Activated T-cell treated with anti-CD3 and anti-CD28 coated beads, Interleukin-2, amount 50 U/mL, for 1 hour (primary cell): ENCODE measurements around the gene HBD.
"Not testable (repeated sequence)": the region's sequence is repeated elsewhere in the genome, so short reads cannot be mapped to it uniquely, and the experiment has no call there.

Experiments
- DNase-seq: peaks from one replicate; pipeline ENCODE4 v3.0.0-alpha.2; 2020

HBD gene

GRCh38 chr11:5234381-5234834 lies at the start of gene HBD:
TSS of gene HBD (minus strand) at chr11:5234483. CDS start at chr11:5234433, 50 bp downstream.
- no peak for DNase-seq

- DNase-seq, result no peak
Measured at GRCh38 chr11:5283882-5284281, 49.6 kb upstream of the HBD start.

- DNase-seq, result no peak
Measured at GRCh38 chr11:5283086-5283485, 48.8 kb upstream of the HBD start.

- DNase-seq, result no peak
Measured at GRCh38 chr11:5282628-5283027, 48.3 kb upstream of the HBD start.

- no peak for DNase-seq
Measured at GRCh38 chr11:5281596-5281995, 47.3 kb upstream of the HBD start.

- no peak for DNase-seq
Measured at GRCh38 chr11:5280582-5281102, 46.4 kb upstream of the HBD start.

GRCh38 chr11:5279471-5280090 lies 45.3 kb upstream of the HBD start:
- no peak for DNase-seq

GRCh38 chr11:5277807-5278382 lies 43.6 kb upstream of the HBD start:
- no peak for DNase-seq

GRCh38 chr11:5276697-5277096 lies 42.4 kb upstream of the HBD start:
- DNase-seq, result no peak

- DNase-seq, result no peak
Measured at GRCh38 chr11:5275369-5276110, 41.3 kb upstream of the HBD start.

- no peak for DNase-seq
Measured at GRCh38 chr11:5274395-5274794, 40.1 kb upstream of the HBD start.

- no peak for DNase-seq
Measured at GRCh38 chr11:5272395-5273017, 38.2 kb upstream of the HBD start.

GRCh38 chr11:5269715-5270147 lies 35.4 kb upstream of the HBD start, which contains the start of gene HBE1:
TSS of gene HBE1 (minus strand) at chr11:5269945. CDS start at chr11:5269890, 55 bp downstream.
- no peak for DNase-seq

- no peak for DNase-seq
Measured at GRCh38 chr11:5267033-5267563, 32.8 kb upstream of the HBD start.

GRCh38 chr11:5266609-5267008 lies 32.3 kb upstream of the HBD start:
- DNase-seq, result no peak

GRCh38 chr11:5265832-5266231 lies 31.5 kb upstream of the HBD start:
- DNase-seq, result no peak

- no peak for DNase-seq
Measured at GRCh38 chr11:5258543-5259262, 24.4 kb upstream of the HBD start.

GRCh38 chr11:5257296-5257695 lies 23.0 kb upstream of the HBD start:
- no peak for DNase-seq

- not testable (repeated sequence) for DNase-seq
Measured at GRCh38 chr11:5254646-5255413, 20.5 kb upstream of the HBD start, which contains the start of gene HBG2. TSS of gene HBG2 (minus strand) at chr11:5254781. CDS start at chr11:5254728, 53 bp downstream.

- DNase-seq, result not testable (repeated sequence)
Measured at GRCh38 chr11:5254023-5254422, 19.7 kb upstream of the HBD start.

GRCh38 chr11:5253440-5253839 lies 19.2 kb upstream of the HBD start:
- not testable (repeated sequence) for DNase-seq
